ENCODE data around the gene TERC.

Gene TERC

DNA sequence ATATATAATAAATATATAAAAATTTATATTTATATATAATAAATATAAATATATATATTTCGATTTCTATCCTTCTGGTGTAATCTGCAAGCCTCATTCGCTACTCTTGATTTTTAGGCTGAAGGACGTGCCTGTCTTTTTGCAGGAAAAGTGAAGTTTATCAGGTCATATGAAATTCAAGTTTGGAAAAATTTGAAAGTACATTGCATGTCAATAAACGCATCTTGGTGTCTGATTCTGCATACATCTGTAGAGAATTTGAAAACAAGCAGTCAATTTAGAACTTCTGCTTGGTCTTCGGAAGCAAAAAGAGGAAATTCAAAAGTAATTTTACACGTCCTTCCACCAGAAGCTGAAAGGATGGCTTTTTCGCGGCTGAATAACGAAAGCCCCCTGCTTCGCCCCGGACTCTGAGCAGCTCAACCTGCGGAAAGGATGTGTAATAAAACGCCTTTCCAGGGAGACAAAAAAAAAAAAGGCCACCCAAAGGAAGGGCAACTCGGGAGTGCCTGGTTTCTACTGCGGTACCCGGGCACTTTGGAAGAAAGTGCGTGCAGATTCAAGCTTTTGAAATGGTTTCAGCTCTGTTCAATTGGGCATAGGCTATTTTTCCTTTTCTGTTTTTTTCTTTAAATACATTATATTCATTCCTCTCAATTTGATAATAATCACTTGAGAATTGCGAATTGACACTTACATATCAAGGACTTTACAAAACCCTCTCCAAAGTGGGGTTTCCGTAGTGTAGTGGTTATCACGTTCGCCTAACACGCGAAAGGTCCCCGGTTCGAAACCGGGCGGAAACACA lies 6.8 kb upstream of the TERC start:
- TF ChIP-seq TAF1 (IDR thresholded peaks at IDR 0.05; ENCODE audit: low read depth), result no peak
- TF ChIP-seq EGR1 (IDR thresholded peaks at IDR 0.05), result no peak
- no peak; the same call in 1 of the 2 replicates for TF ChIP-seq USF1 (IDR thresholded peaks at IDR 0.05)
- TF ChIP-seq YY1 (IDR thresholded peaks at IDR 0.05; ENCODE audit: low read depth), result no peak
- TF ChIP-seq TCF12 (IDR thresholded peaks at IDR 0.05; ENCODE audit: low read depth), result no peak; the same call in 1 of the 2 replicates
- no peak for TF ChIP-seq MAX (IDR thresholded peaks at IDR 0.05)
- TF ChIP-seq EP300 (IDR thresholded peaks at IDR 0.05; ENCODE audit: borderline replicate concordance), result 0 out of 2 replicates have a peak, but pooled peaks have one; percentile 11
- TF ChIP-seq NFIC (IDR thresholded peaks at IDR 0.05), result no peak
- TF ChIP-seq, protein P1, sequence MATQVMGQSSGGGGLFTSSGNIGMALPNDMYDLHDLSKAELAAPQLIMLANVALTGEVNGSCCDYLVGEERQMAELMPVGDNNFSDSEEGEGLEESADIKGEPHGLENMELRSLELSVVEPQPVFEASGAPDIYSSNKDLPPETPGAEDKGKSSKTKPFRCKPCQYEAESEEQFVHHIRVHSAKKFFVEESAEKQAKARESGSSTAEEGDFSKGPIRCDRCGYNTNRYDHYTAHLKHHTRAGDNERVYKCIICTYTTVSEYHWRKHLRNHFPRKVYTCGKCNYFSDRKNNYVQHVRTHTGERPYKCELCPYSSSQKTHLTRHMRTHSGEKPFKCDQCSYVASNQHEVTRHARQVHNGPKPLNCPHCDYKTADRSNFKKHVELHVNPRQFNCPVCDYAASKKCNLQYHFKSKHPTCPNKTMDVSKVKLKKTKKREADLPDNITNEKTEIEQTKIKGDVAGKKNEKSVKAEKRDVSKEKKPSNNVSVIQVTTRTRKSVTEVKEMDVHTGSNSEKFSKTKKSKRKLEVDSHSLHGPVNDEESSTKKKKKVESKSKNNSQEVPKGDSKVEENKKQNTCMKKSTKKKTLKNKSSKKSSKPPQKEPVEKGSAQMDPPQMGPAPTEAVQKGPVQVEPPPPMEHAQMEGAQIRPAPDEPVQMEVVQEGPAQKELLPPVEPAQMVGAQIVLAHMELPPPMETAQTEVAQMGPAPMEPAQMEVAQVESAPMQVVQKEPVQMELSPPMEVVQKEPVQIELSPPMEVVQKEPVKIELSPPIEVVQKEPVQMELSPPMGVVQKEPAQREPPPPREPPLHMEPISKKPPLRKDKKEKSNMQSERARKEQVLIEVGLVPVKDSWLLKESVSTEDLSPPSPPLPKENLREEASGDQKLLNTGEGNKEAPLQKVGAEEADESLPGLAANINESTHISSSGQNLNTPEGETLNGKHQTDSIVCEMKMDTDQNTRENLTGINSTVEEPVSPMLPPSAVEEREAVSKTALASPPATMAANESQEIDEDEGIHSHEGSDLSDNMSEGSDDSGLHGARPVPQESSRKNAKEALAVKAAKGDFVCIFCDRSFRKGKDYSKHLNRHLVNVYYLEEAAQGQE (IDR thresholded peaks at IDR 0.05; ENCODE audit: low read depth), result no peak
- no peak for TF ChIP-seq CREB1 (IDR thresholded peaks at IDR 0.05; ENCODE audit: low read depth)
- TF ChIP-seq FOXM1 (IDR thresholded peaks at IDR 0.05; ENCODE audit: borderline replicate concordance, low read depth), result peak; percentile 33; the same call in 1 of the 2 replicates
- TF ChIP-seq ZBTB7A (IDR thresholded peaks at IDR 0.05; ENCODE audit: low read depth), result peak; percentile 83; the same call in 1 of the 2 replicates
- no peak; the same call in 1 of the 2 replicates for TF ChIP-seq RAD21 (IDR thresholded peaks at IDR 0.05; ENCODE audit: low read depth)
- peak; percentile 53 for TF ChIP-seq CEBPB (IDR thresholded peaks at IDR 0.05)
- peak; percentile 92 for TF ChIP-seq TEAD4 (IDR thresholded peaks at IDR 0.05)

DNA sequence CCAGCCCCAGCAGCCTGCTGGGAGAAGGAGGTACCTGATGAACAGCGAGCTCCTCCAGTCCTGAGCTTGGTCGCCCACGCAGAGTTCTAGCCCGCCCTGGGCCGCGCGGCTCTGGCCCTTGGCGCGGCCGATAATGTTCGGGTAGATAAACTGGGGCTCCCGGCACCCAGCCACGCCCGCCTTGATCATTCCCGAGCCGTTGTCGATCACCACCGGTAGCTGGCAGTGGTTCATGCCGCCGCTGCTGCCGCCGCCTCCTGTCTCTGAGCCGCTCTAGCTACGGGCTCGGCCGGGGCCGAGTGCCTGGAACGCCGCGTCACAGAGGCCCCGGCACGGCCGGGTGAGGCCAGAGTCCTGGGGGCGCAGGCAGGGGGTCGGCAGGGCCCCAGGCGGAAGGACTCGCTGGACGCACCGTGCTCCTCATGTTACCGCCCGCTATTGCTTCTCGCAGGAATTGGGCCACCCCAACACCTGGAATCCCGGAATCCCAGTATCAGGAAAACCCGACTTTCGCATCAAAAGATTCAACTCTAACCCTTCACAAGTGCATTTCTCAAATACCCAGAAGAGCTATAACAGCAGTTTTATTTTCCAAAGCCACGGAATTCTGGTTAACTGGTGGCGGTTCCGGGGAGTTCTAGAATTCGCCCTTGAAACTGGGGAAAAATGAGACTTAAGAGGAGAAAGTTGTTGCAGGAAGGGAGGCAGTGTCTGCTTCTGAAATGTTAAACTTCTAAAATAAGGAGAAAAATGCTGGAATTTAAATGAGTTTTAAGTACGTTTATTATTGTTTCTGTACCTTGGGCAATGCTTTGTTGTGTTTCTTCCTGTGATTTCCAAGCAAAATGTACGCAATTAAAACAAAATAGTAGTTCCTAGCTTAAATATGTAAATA lies 4.7 kb upstream of the TERC start, which contains the start of gene ACTRT3:
ACTRT3 (minus strand) TSS at position 275 of the 895 bp plus-strand sequence; CDS start at position 234, 41 bp downstream.
- 0 out of 2 replicates have a peak, but pooled peaks have one; percentile 3 for TF ChIP-seq TEAD4 (IDR thresholded peaks at IDR 0.05)
- TF ChIP-seq EGR1 (IDR thresholded peaks at IDR 0.05), result peak; percentile 68
- TF ChIP-seq NFIC (IDR thresholded peaks at IDR 0.05), result 0 out of 2 replicates have a peak, but pooled peaks have one; percentile 6
- TF ChIP-seq USF1 (IDR thresholded peaks at IDR 0.05), result no peak

GRCh38 chr3:169764312-169764881 lies 463 bp downstream of the TERC start:
- TF ChIP-seq, protein P1 (IDR thresholded peaks at IDR 0.05; ENCODE audit: low read depth), result no peak
- TF ChIP-seq ZBTB7A (IDR thresholded peaks at IDR 0.05; ENCODE audit: low read depth), result peak; percentile 61; the same call in 1 of the 2 replicates
- no peak for TF ChIP-seq CEBPB (IDR thresholded peaks at IDR 0.05)
- TF ChIP-seq USF1 (IDR thresholded peaks at IDR 0.05), result no peak
- no peak for TF ChIP-seq NFIC (IDR thresholded peaks at IDR 0.05)
- TF ChIP-seq TCF12 (IDR thresholded peaks at IDR 0.05; ENCODE audit: low read depth), result peak; percentile 30; the same call in 1 of the 2 replicates

DNA sequence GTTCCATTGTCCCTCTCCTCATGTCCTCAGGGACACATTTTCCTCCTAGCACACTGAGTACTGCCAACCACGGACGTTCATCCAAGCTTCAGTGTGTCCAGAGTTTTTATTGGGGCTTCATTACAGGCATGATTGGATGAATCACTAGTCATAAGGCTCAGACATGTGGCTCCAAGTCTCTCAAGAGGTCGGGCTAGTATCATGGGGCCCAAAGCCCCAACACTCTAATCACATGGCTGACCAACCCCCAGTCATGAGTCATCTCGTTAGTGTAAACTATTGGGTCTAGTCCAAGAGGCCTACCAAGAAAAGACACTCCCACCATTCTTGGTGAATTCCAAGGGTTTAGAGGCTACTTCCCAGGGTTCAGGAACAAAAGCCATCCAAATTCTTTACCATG lies 4.4 kb downstream of the TERC start:
- TF ChIP-seq NFIC (IDR thresholded peaks at IDR 0.05) (peak; percentile 54), USF1 (IDR thresholded peaks at IDR 0.05) (peak; percentile 52), TEAD4 (IDR thresholded peaks at IDR 0.05) (peak; percentile 64), TCF12 (IDR thresholded peaks at IDR 0.05; ENCODE audit: low read depth) (0 out of 2 replicates have a peak, but pooled peaks have one; percentile 34), TAF1 (IDR thresholded peaks at IDR 0.05; ENCODE audit: low read depth) (no peak), CEBPB (IDR thresholded peaks at IDR 0.05) (no peak), EGR1 (IDR thresholded peaks at IDR 0.05) (no peak), EP300 (IDR thresholded peaks at IDR 0.05; ENCODE audit: borderline replicate concordance) (no peak), MAX (IDR thresholded peaks at IDR 0.05) (peak; percentile 46; the same call in 1 of the 2 replicates), CREB1 (IDR thresholded peaks at IDR 0.05; ENCODE audit: low read depth) (no peak), FOXM1 (IDR thresholded peaks at IDR 0.05; ENCODE audit: borderline replicate concordance, low read depth) (no peak), YY1 (IDR thresholded peaks at IDR 0.05; ENCODE audit: low read depth) (no peak), ZBTB7A (IDR thresholded peaks at IDR 0.05; ENCODE audit: low read depth) (no peak), RAD21 (IDR thresholded peaks at IDR 0.05; ENCODE audit: low read depth) (no peak)
- TF ChIP-seq, protein P1 (IDR thresholded peaks at IDR 0.05; ENCODE audit: low read depth), result no peak

All from Ishikawa (cell line).